ENCODE data around the gene CDKN1B. TPM values are rescaled to one million over a fixed set of nuclear protein-coding genes. Genes with fewer than 3 reads are reported as not detected.
A peak's percentile ranks its signal among the peaks of the same experiment; 100 is the strongest.

The CDKN1B gene
- total and polyA plus RNA-seq, 2 of the 13 experiments (the other 11 are each of a cell fraction or from before 2014, with no cell fraction given): 20.1 to 37.2 TPM

- 0 out of 2 replicates have a peak, but pooled peaks have one; percentile 4 for TF ChIP-seq ZBTB7B (CRISPR knock-in tag; IDR thresholded peaks at IDR 0.05)
- peak; percentile 61; the same call in 1 of the 2 replicates for TF ChIP-seq ZNF317 (CRISPR knock-in tag; IDR thresholded peaks at IDR 0.05)
- TF ChIP-seq SCMH1 (CRISPR knock-in tag; IDR thresholded peaks at IDR 0.05; ENCODE audit: borderline replicate concordance): no peak
- peak; percentile 62; the same call in 1 of the 2 replicates for TF ChIP-seq RXRA (CRISPR knock-in tag; IDR thresholded peaks at IDR 0.05)
- peak; percentile 30; the same call in 1 of the 2 replicates for TF ChIP-seq ELF3 (CRISPR knock-in tag; IDR thresholded peaks at IDR 0.05)
- no peak for TF ChIP-seq ZNF766 (CRISPR knock-in tag; IDR thresholded peaks at IDR 0.05; ENCODE audit: borderline replicate concordance)
- TF ChIP-seq YY1 (IDR thresholded peaks at IDR 0.05; ENCODE audit: insufficient read depth, insufficient replicate concordance, low read depth, low read length): peak; percentile 92
- TF ChIP-seq, protein P1, sequence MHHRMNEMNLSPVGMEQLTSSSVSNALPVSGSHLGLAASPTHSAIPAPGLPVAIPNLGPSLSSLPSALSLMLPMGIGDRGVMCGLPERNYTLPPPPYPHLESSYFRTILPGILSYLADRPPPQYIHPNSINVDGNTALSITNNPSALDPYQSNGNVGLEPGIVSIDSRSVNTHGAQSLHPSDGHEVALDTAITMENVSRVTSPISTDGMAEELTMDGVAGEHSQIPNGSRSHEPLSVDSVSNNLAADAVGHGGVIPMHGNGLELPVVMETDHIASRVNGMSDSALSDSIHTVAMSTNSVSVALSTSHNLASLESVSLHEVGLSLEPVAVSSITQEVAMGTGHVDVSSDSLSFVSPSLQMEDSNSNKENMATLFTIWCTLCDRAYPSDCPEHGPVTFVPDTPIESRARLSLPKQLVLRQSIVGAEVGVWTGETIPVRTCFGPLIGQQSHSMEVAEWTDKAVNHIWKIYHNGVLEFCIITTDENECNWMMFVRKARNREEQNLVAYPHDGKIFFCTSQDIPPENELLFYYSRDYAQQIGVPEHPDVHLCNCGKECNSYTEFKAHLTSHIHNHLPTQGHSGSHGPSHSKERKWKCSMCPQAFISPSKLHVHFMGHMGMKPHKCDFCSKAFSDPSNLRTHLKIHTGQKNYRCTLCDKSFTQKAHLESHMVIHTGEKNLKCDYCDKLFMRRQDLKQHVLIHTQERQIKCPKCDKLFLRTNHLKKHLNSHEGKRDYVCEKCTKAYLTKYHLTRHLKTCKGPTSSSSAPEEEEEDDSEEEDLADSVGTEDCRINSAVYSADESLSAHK (CRISPR knock-in tag; IDR thresholded peaks at IDR 0.05; ENCODE audit: borderline replicate concordance): no peak
- TF ChIP-seq KDM2A (CRISPR knock-in tag; IDR thresholded peaks at IDR 0.05; ENCODE audit: borderline replicate concordance, low read depth): peak; percentile 77
- TF ChIP-seq SAP130 (CRISPR knock-in tag; IDR thresholded peaks at IDR 0.05; ENCODE audit: low read depth): peak; percentile 65
- TF ChIP-seq U2AF2 (IDR thresholded peaks at IDR 0.05; ENCODE audit: low read depth, low read length): 0 out of 2 replicates have a peak, but pooled peaks have one; percentile 48
- no peak; a peak in 1 of 4 replicates for TF ChIP-seq KLF16 (CRISPR knock-in tag; IDR thresholded peaks at IDR 0.05)
- no peak for TF ChIP-seq KDM4B (CRISPR knock-in tag; IDR thresholded peaks at IDR 0.05)
- no peak for TF ChIP-seq HHEX (CRISPR knock-in tag; IDR thresholded peaks at IDR 0.05)
- no peak for TF ChIP-seq ZNF883 (CRISPR knock-in tag; IDR thresholded peaks at IDR 0.05; ENCODE audit: not compliant biosample characterization)
- TF ChIP-seq TAF1 (CRISPR knock-in tag; IDR thresholded peaks at IDR 0.05): peak; percentile 81; the same call in 1 of the 2 replicates
- TF ChIP-seq ELF4 (CRISPR knock-in tag; IDR thresholded peaks at IDR 0.05; ENCODE audit: borderline replicate concordance): peak; percentile 4; the same call in 1 of the 2 replicates
- TF ChIP-seq ESRRA (CRISPR knock-in tag; IDR thresholded peaks at IDR 0.05; ENCODE audit: low read depth): no peak; the same call in 1 of the 2 replicates
- TF ChIP-seq SRF (IDR thresholded peaks at IDR 0.05; ENCODE audit: low read depth, low read length): no peak
- no peak for TF ChIP-seq ZNF670 (CRISPR knock-in tag; IDR thresholded peaks at IDR 0.05; ENCODE audit: borderline replicate concordance)
- no peak for TF ChIP-seq ZNF354B (CRISPR knock-in tag; IDR thresholded peaks at IDR 0.05)
- TF ChIP-seq CENPBD1 (CRISPR knock-in tag; IDR thresholded peaks at IDR 0.05; ENCODE audit: borderline replicate concordance, low read depth): no peak
- peak; percentile 17; the same call in 1 of the 2 replicates for TF ChIP-seq CHD2 (IDR thresholded peaks at IDR 0.05; ENCODE audit: low read depth, low read length)
- TF ChIP-seq RAD51 (IDR thresholded peaks at IDR 0.05; ENCODE audit: borderline replicate concordance): no peak
- TF ChIP-seq DR1 (CRISPR knock-in tag; IDR thresholded peaks at IDR 0.05): no peak
- no peak for TF ChIP-seq ZFP36 (IDR thresholded peaks at IDR 0.05; ENCODE audit: borderline replicate concordance, low read depth, low read length, partially characterized antibody)
- no peak for TF ChIP-seq HCFC1 (IDR thresholded peaks at IDR 0.05; ENCODE audit: low read depth, low read length)
- no peak for TF ChIP-seq ZKSCAN8 (CRISPR knock-in tag; IDR thresholded peaks at IDR 0.05; ENCODE audit: borderline replicate concordance)
- TF ChIP-seq ZNF619 (CRISPR knock-in tag; IDR thresholded peaks at IDR 0.05): no peak
These were observed 8.2 kb downstream of the CDKN1B start (continued) for GRCh38 chr12:12725086-12725955.
